IMR-90 (cell line): ENCODE data around the gene KRTAP12-4.

Experiments
- CEBPB ChIP-seq: IDR thresholded peaks from 2 replicates; pipeline ENCODE4 v1.6.1; 2012; ENCODE audit warnings: low read depth, low read length, improper control_type of control experiment
- CHD1 ChIP-seq: IDR thresholded peaks from 2 replicates; pipeline ENCODE4 v1.6.1; 2012; ENCODE audit warnings: low read depth, low read length, improper control_type of control experiment
- FOS ChIP-seq: fragments of 150-350 bp; IDR thresholded peaks from 2 replicates; pipeline ENCODE4 v1.6.1; 2016; ENCODE audit warnings: low read depth, low read length
- MXI1 ChIP-seq: IDR thresholded peaks from 2 replicates; pipeline ENCODE4 v1.6.1; 2012; ENCODE audit warnings: low read depth, mild to moderate bottlenecking, low read length, moderate library complexity, borderline replicate concordance
- NFE2L2 ChIP-seq: fragments of 150-350 bp; IDR thresholded peaks from 2 replicates; pipeline ENCODE4 v1.6.1; 2016; ENCODE audit warnings: low read depth, mild to moderate bottlenecking, low read length
- POLR2A ChIP-seq: IDR thresholded peaks from 2 replicates; pipeline ENCODE4 v1.6.1; 2012; ENCODE audit warnings: mild to moderate bottlenecking, low read depth, low read length
- RCOR1 ChIP-seq: IDR thresholded peaks from 2 replicates; pipeline ENCODE4 v1.6.1; 2012; ENCODE audit warnings: mild to moderate bottlenecking, low read length, improper control_type of control experiment; ENCODE audit not compliant: insufficient replicate concordance
- RFX5 ChIP-seq: IDR thresholded peaks from 2 replicates; pipeline ENCODE4 v1.8.0; 2012; ENCODE audit warnings: low read depth, mild to moderate bottlenecking, low read length, moderate library complexity
- SMC3 ChIP-seq: fragments of 150-350 bp; IDR thresholded peaks from 2 replicates; pipeline ENCODE4 v1.6.1; 2016; ENCODE audit warnings: low read depth, mild to moderate bottlenecking, antibody characterized with exemption, low read length, moderate library complexity
- TF ChIP-seq, protein P1 (sequence below): fragments of 150-350 bp; IDR thresholded peaks from 2 replicates; pipeline ENCODE4 v1.6.1; 2017; ENCODE audit warnings: mild to moderate bottlenecking, antibody characterized with exemption, low read length, low read depth
- TF ChIP-seq, protein P2 (sequence below): conservative IDR thresholded peaks from 2 replicates; pipeline ENCODE4 v1.5.1; 2012; ENCODE audit warnings: mild to moderate bottlenecking, low read depth, low read length, improper control_type of control experiment
- TF ChIP-seq, protein P3 (sequence below): fragments of 150-350 bp; IDR thresholded peaks from 2 replicates; pipeline ENCODE4 v1.6.1; 2016; ENCODE audit warnings: low read depth, mild to moderate bottlenecking, low read length, moderate library complexity, borderline replicate concordance

DNA sequence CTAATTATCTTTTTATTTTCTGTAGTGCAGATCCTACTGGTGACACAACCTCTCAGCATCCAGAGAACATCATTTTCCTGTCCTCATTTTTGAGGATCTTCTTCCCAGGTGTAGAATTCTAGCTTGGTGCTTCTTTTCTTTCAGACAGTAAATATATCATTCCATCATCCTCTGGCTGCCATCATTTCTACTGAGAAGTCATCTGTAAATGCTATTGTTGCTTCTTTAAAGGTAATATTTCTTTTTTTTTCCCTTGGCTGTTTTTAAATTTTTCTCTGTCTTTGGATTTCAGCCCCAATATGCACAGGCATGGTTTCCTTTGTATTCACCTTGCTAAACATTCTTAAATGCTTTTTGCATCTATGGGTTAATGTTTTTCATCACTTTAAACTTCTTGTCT is 30.9 kb downstream of the KRTAP12-4 start:
- TF ChIP-seq NFE2L2 (no peak), RFX5 (no peak), SMC3 (no peak), CEBPB (no peak), CHD1 (no peak), MXI1 (no peak), POLR2A (no peak), RCOR1 (no peak), FOS (no peak)
- TF ChIP-seq, protein P1, sequence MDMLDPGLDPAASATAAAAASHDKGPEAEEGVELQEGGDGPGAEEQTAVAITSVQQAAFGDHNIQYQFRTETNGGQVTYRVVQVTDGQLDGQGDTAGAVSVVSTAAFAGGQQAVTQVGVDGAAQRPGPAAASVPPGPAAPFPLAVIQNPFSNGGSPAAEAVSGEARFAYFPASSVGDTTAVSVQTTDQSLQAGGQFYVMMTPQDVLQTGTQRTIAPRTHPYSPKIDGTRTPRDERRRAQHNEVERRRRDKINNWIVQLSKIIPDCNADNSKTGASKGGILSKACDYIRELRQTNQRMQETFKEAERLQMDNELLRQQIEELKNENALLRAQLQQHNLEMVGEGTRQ: no peak
- TF ChIP-seq, protein P2, sequence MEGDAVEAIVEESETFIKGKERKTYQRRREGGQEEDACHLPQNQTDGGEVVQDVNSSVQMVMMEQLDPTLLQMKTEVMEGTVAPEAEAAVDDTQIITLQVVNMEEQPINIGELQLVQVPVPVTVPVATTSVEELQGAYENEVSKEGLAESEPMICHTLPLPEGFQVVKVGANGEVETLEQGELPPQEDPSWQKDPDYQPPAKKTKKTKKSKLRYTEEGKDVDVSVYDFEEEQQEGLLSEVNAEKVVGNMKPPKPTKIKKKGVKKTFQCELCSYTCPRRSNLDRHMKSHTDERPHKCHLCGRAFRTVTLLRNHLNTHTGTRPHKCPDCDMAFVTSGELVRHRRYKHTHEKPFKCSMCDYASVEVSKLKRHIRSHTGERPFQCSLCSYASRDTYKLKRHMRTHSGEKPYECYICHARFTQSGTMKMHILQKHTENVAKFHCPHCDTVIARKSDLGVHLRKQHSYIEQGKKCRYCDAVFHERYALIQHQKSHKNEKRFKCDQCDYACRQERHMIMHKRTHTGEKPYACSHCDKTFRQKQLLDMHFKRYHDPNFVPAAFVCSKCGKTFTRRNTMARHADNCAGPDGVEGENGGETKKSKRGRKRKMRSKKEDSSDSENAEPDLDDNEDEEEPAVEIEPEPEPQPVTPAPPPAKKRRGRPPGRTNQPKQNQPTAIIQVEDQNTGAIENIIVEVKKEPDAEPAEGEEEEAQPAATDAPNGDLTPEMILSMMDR: no peak
- TF ChIP-seq, protein P3, sequence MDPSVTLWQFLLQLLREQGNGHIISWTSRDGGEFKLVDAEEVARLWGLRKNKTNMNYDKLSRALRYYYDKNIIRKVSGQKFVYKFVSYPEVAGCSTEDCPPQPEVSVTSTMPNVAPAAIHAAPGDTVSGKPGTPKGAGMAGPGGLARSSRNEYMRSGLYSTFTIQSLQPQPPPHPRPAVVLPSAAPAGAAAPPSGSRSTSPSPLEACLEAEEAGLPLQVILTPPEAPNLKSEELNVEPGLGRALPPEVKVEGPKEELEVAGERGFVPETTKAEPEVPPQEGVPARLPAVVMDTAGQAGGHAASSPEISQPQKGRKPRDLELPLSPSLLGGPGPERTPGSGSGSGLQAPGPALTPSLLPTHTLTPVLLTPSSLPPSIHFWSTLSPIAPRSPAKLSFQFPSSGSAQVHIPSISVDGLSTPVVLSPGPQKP: no peak
